Kidney tubule cell (primary cell): ENCODE results near the gene FAM161B.
A peak's percentile ranks its signal among the peaks of the same experiment; 100 is the strongest.
"Not testable (repeated sequence)": the region's sequence is repeated elsewhere in the genome, so short reads cannot be mapped to it uniquely, and the experiment has no call there.

Experiments
- DNase-seq: peaks from one replicate; pipeline ENCODE4 v3.0.0-alpha.2; 2018; ENCODE audit warnings: low spot score

FAM161B gene

GRCh38 chr14:73949752-73950734 is at the start of gene FAM161B, which contains the start of gene COQ6:
Gene FAM161B, minus strand, starts transcription at chr14:73950094. Its CDS starts 68 bp downstream, at chr14:73950026.
Gene COQ6, plus strand, starts transcription at chr14:73950302. Its CDS starts 31 bp downstream, at chr14:73950333.
- DNase-seq: peak; percentile 98

GRCh38 chr14:73998726-73999125 is 48.8 kb upstream of the FAM161B start:
- no peak for DNase-seq

- DNase-seq: no peak
Observed at GRCh38 chr14:73997944-73998447, 48.1 kb upstream of the FAM161B start.

- peak; percentile 47 for DNase-seq
Observed at GRCh38 chr14:73997108-73997943, 47.4 kb upstream of the FAM161B start.

- no peak for DNase-seq
Observed at GRCh38 chr14:73996731-73997107, 46.8 kb upstream of the FAM161B start.

GRCh38 chr14:73995977-73996378 is 46.1 kb upstream of the FAM161B start:
- no peak for DNase-seq

- not testable (repeated sequence) for DNase-seq
Observed at GRCh38 chr14:73994926-73995325, 45.0 kb upstream of the FAM161B start.

GRCh38 chr14:73991092-73991491 is 41.2 kb upstream of the FAM161B start:
- DNase-seq: no peak

GRCh38 chr14:73988656-73989055 is 38.8 kb upstream of the FAM161B start:
- DNase-seq: not testable (repeated sequence)

- DNase-seq: no peak
Observed at GRCh38 chr14:73988065-73988464, 38.2 kb upstream of the FAM161B start.

GRCh38 chr14:73977896-73978295 is 28.0 kb upstream of the FAM161B start:
- peak; percentile 11 for DNase-seq

GRCh38 chr14:73976125-73976524 is 26.2 kb upstream of the FAM161B start:
- peak; percentile 32 for DNase-seq

- no peak for DNase-seq
Observed at GRCh38 chr14:73973497-73973896, 23.6 kb upstream of the FAM161B start.

GRCh38 chr14:73968885-73969284 is 19.0 kb upstream of the FAM161B start:
- no peak for DNase-seq

GRCh38 chr14:73965216-73965615 is 15.3 kb upstream of the FAM161B start:
- DNase-seq: no peak

- no peak for DNase-seq
Observed at GRCh38 chr14:73961192-73961591, 11.3 kb upstream of the FAM161B start.

- DNase-seq: no peak
Observed at GRCh38 chr14:73958591-73958990, 8.7 kb upstream of the FAM161B start.

GRCh38 chr14:73955674-73956073 is 5.8 kb upstream of the FAM161B start:
- no peak for DNase-seq

GRCh38 chr14:73953731-73954130 is 3.8 kb upstream of the FAM161B start:
- DNase-seq: no peak

- no peak for DNase-seq
Observed at GRCh38 chr14:73945159-73945670, 4.7 kb downstream of the FAM161B start.

- no peak for DNase-seq
Observed at GRCh38 chr14:73944432-73945158, 5.3 kb downstream of the FAM161B start.
